ENCODE measurements around the gene HNF4A.

GRCh38 chr20:44442298-44443070 is 87.0 kb downstream of the HNF4A start:
- TF ChIP-seq CTCF (IDR thresholded peaks at IDR 0.05; ENCODE audit: low read depth, low read length) (no peak), EZH2phosphoT487 (IDR thresholded peaks at IDR 0.05; ENCODE audit: low read depth) (no peak)
